AG04450 (cell line): Measurements from ENCODE around the gene PSEN1. TPM values are rescaled to one million over a fixed set of nuclear protein-coding genes. Genes with fewer than 3 reads are reported as not detected.
"Not testable (repeated sequence)": the region's sequence is repeated elsewhere in the genome, so short reads cannot be mapped to it uniquely, and the experiment has no call there.

Experiments used
- CTCF ChIA-PET: fragments of 300-600, 350-600 bp; formaldehyde crosslinking; extraction: SDS; loops from one replicate; lab custom pipeline; 2022; ENCODE audit warnings: antibody characterized with exemption, inconsistent platforms; lab: Charles Lee
- POLR2A ChIA-PET: fragments of 350-600 bp; formaldehyde crosslinking; extraction: SDS; loops from one replicate; lab custom pipeline; 2021; ENCODE audit warnings: antibody characterized with exemption, inconsistent platforms; lab: Yijun Ruan, JAX
- DNase-seq: peaks from one replicate; pipeline ENCODE4 v3.0.0-alpha.2; 2011; ENCODE audit warnings: low read depth, low spot score
- H3K27ac ChIP-seq: one replicate; pipeline ENCODE4 v1.5.1; 2012; ENCODE audit warnings: low read depth, low read length, control low read depth
- H3K27me3 ChIP-seq: one replicate; pipeline ENCODE4 v1.6.0; 2012; ENCODE audit warnings: low read length; ENCODE audit not compliant: control insufficient read depth, insufficient read depth
- H3K4me3 ChIP-seq: 2 replicates; pipeline ENCODE4 v1.5.1; 2011; ENCODE audit warnings: mild to moderate bottlenecking, low read depth, low read length, control low read depth
- H3K9me3 ChIP-seq: 2 replicates; pipeline ENCODE4 v1.5.1; 2012; ENCODE audit warnings: low read length; ENCODE audit not compliant: control insufficient read depth, insufficient read depth
- polyA plus RNA-seq: library from polyadenylated mRNA; depleted of rRNA; stranded (reverse); fragments of >200 nt; gene quantifications from 2 replicates; pipeline ENCODE4 v1.2.3, GENCODE V29; 2011
- TF ChIP-seq, protein P1 (sequence below): IDR thresholded peaks from 2 replicates; pipeline ENCODE4 v1.5.1; 2011; ENCODE audit warnings: low read depth, low read length, control low read depth, inconsistent platforms

Gene PSEN1
- polyA plus RNA-seq, 1 experiment: 20.2 TPM

DNA sequence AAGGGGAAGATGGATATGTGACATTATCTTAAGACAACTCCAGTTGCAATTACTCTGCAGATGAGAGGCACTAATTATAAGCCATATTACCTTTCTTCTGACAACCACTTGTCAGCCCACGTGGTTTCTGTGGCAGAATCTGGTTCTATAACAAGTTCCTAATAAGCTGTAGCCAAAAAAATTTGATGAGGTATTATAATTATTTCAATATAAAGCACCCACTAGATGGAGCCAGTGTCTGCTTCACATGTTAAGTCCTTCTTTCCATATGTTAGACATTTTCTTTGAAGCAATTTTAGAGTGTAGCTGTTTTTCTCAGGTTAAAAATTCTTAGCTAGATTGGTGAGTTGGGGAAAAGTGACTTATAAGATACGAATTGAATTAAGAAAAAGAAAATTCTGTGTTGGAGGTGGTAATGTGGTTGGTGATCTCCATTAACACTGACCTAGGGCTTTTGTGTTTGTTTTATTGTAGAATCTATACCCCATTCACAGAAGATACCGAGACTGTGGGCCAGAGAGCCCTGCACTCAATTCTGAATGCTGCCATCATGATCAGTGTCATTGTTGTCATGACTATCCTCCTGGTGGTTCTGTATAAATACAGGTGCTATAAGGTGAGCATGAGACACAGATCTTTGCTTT lies 36.9 kb downstream of the PSEN1 start:
- H3K4me3 ChIP-seq: no peak overlapping the region
- no peaks in the 10 kb centered on the region for H3K27me3 ChIP-seq
- H3K9me3 ChIP-seq: no peaks in the 10 kb centered on the region
- ChIA-PET CTCF (interaction anchor here (0.6 to 5.4 kb wide), 31 partner anchors 10 to 490 kb away, joined by 3 to 107 read pairs (median 4); partner anchors contain the start of gene NUMB), POLR2A (interaction anchor here (0.6 kb wide), 1 partner anchor 15 kb away, joined by 5 read pairs; no protein-coding TSS in a partner anchor)
- peak; percentile 7 for DNase-seq
- no peak overlapping the region for H3K27ac ChIP-seq
- TF ChIP-seq, protein P1, sequence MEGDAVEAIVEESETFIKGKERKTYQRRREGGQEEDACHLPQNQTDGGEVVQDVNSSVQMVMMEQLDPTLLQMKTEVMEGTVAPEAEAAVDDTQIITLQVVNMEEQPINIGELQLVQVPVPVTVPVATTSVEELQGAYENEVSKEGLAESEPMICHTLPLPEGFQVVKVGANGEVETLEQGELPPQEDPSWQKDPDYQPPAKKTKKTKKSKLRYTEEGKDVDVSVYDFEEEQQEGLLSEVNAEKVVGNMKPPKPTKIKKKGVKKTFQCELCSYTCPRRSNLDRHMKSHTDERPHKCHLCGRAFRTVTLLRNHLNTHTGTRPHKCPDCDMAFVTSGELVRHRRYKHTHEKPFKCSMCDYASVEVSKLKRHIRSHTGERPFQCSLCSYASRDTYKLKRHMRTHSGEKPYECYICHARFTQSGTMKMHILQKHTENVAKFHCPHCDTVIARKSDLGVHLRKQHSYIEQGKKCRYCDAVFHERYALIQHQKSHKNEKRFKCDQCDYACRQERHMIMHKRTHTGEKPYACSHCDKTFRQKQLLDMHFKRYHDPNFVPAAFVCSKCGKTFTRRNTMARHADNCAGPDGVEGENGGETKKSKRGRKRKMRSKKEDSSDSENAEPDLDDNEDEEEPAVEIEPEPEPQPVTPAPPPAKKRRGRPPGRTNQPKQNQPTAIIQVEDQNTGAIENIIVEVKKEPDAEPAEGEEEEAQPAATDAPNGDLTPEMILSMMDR: peak; percentile 65

DNA sequence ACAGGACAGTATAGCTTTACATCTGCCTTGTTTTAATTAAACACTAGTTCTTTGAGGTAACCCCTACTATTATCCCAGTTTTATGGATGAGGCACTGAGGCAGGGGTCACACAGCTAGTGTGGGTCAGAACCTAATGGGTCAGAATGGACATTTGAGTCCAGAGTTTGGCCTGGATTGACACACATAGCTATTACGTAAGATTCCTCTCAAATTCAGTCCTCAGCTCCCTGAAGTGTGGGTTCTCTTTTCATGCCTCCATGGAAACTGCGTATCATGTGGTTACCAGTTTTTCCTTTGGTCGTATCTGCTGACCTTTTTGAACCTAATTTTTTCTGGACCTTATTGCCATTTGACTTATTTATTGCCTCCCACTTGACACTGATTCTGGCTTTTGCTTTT lies 40.4 kb downstream of the PSEN1 start:
- no peak overlapping the region for H3K27ac ChIP-seq
- CTCF ChIA-PET: interaction anchor here (0.5 to 5.4 kb wide), 7 partner anchors 14 to 332 kb away, joined by 3 to 107 read pairs (median 3); no protein-coding TSS in a partner anchor
- DNase-seq: no peak
- H3K27me3 ChIP-seq: no peaks in the 10 kb centered on the region
- TF ChIP-seq, protein P1: no peak
- POLR2A ChIA-PET: no interaction called here
- H3K9me3 ChIP-seq: no peaks in the 10 kb centered on the region
- H3K4me3 ChIP-seq: no peak overlapping the region

DNA sequence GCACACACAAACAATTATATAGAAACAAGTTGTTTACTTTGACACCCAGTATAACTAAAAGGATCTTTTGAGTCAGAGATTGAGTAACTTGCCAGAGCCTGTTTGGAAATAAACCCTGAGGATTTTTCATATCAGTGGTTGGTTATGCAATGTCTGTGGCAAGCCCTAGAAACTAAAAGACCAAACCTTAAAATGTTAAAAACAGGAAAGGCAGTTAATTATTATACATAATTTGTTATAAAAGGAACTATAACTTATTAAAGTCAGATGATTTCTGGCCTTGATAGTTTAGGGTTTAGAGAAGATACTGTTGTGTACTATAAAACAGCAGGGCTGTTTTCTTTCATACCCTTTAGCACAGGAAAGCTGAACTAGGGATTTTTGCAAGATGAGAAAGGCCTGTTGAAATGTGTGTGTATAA lies 44.1 kb downstream of the PSEN1 start:
- ChIA-PET POLR2A (no interaction called here), CTCF (no interaction called here)
- peak; percentile 23 for DNase-seq
- H3K27me3 ChIP-seq: no peaks in the 10 kb centered on the region
- TF ChIP-seq, protein P1: no peak
- H3K4me3 ChIP-seq: no peak overlapping the region
- H3K27ac ChIP-seq: no peak overlapping the region
- H3K9me3 ChIP-seq: no peaks in the 10 kb centered on the region

DNA sequence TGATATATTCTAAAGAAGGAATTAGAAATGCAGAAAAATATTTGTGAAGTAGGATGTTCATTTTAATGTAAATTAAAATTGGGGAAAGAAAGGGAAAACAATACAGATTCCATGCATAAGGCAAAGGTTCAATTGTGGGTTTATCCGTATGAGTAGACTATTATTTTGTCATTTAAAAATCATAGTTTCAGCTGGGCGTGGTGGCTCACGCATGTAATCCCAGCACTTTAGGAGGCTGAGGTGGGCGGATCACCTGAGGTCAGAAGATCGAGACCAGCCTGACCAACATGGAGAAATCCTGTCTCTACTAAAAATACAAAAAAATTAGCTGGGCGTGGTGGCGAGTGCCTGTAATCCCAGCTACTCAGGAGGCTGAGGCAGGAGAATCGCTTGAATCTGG lies 44.7 kb downstream of the PSEN1 start:
- DNase-seq, POLR2A ChIA-PET, H3K4me3 ChIP-seq, H3K9me3 ChIP-seq, H3K27me3 ChIP-seq, H3K27ac ChIP-seq: not testable (repeated sequence)
- CTCF ChIA-PET: interaction anchor here (1.3 kb wide), 1 partner anchor 291 kb away, joined by 3 read pairs; no protein-coding TSS in a partner anchor

DNA sequence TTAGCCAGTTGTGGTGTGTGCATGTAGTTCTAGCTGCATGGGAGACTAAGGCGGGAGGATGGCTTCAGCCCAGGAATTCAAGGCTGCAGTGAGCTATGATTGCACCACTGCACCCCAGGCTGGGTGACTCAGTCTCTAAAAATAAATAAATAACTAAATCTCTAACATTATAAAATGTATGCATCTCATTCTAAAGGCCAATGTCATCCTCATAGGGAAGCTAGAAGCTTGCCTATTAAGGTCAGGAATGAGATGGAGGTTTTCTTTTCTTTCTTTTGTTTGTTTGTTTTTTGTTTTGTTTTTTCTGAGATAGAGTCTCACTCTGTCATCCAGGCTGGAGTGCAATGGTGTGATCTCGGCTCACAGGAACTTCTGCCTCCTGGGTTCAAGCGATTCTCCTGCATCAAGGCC lies 52.2 kb downstream of the PSEN1 start:
- TF ChIP-seq, protein P1: no peak
- Histone ChIP-seq H3K27ac (peak overlapping the region; percentile 82), H3K27me3 (no peaks in the 10 kb centered on the region), H3K4me3 (no peak overlapping the region), H3K9me3 (no peaks in the 10 kb centered on the region)
- peak; percentile 56 for DNase-seq
- ChIA-PET CTCF (interaction anchor here (1.1 kb wide), 1 partner anchor 106 kb away, joined by 3 read pairs; no protein-coding TSS in a partner anchor), POLR2A (interaction anchor here (0.6 to 1.1 kb wide), 6 partner anchors 12 to 41 kb away, joined by 3 to 5 read pairs (median 3); no protein-coding TSS in a partner anchor)
